ENCODE results near the gene RABL3.
A peak's percentile ranks its signal among the peaks of the same experiment; 100 is the strongest.

The RABL3 gene

GRCh38 chr3:120637851-120638559, 104.3 kb downstream of the RABL3 start:
- no peaks in the 10 kb centered on the region for H4K20me1 ChIP-seq (ENCODE audit: insufficient read depth, low read length)
- H3K4me1 ChIP-seq (ENCODE audit: low read length): no peaks in the 10 kb centered on the region; the same call in 1 of the 2 replicates
- H3K36me3 ChIP-seq (replicated peaks; ENCODE audit: low read depth, low read length): no peaks in the 10 kb centered on the region
- TF ChIP-seq CTCF (IDR thresholded peaks at IDR 0.05; ENCODE audit: low read depth, low read length) (no peak), EZH2phosphoT487 (IDR thresholded peaks at IDR 0.05; ENCODE audit: low read depth) (no peak)
- H3K4me2 ChIP-seq (ENCODE audit: low read length): no peak overlapping the region
- H2AFZ ChIP-seq (ENCODE audit: low read depth, low read length): peak overlapping the region; percentile 37; the same call in 1 of the 2 replicates
- H3K4me3 ChIP-seq (ENCODE audit: low read length): no peak overlapping the region
- H3K9me3 ChIP-seq (ENCODE audit: insufficient read depth, low read length): 0 out of 2 replicates have a peak, but pooled peaks cover 3% of the 10 kb centered on the region
- H3K9ac ChIP-seq (ENCODE audit: low read length): no peak overlapping the region
- H3K79me2 ChIP-seq (ENCODE audit: low read length): no peaks in the 10 kb centered on the region
- H3K27me3 ChIP-seq (ENCODE audit: low read depth, low read length): no peaks in the 10 kb centered on the region
- no peak overlapping the region for H3K27ac ChIP-seq (ENCODE audit: low read length)

DNA sequence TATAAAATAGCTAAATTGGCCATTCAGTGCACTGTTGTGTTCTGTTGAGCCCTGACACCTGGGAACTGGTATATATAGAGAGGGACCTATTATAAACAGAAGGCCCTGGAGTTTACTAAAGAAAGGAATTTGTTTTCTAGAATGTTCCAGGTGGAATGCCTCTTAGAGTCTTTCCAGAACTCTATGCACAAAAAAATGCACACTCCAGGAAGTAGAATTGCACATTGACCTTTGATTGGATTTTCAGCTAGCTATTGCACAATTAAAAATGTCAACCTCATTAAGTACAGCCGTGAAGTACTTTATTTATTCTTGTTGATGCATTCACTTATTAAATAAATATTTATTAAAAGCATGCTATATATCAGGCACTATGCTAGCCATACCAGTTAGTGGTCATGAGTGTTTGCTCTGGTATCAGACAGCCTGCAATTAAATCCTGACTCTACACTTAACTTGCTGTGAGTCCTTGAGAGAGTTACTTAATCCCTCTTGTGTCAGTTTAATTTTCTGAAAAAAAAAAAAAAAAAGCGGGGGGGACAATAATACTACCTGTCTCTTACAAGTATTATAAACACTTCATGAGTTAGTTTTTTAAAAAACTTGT, 105.4 kb downstream of the RABL3 start:
- TF ChIP-seq CTCF (IDR thresholded peaks at IDR 0.05; ENCODE audit: low read depth, low read length) (no peak), EZH2phosphoT487 (IDR thresholded peaks at IDR 0.05; ENCODE audit: low read depth) (no peak)
- Histone ChIP-seq H3K36me3 (replicated peaks; ENCODE audit: low read depth, low read length) (no peaks in the 10 kb centered on the region), H3K79me2 (ENCODE audit: low read length) (no peaks in the 10 kb centered on the region), H4K20me1 (ENCODE audit: insufficient read depth, low read length) (no peaks in the 10 kb centered on the region), H3K27me3 (ENCODE audit: low read depth, low read length) (no peaks in the 10 kb centered on the region), H3K9me3 (ENCODE audit: insufficient read depth, low read length) (0 out of 2 replicates have a peak, but pooled peaks cover 3% of the 10 kb centered on the region), H3K27ac (ENCODE audit: low read length) (no peak overlapping the region), H3K4me2 (ENCODE audit: low read length) (no peak overlapping the region), H2AFZ (ENCODE audit: low read depth, low read length) (no peak overlapping the region), H3K4me1 (ENCODE audit: low read length) (no peaks in the 10 kb centered on the region; the same call in 1 of the 2 replicates), H3K4me3 (ENCODE audit: low read length) (no peak overlapping the region), H3K9ac (ENCODE audit: low read length) (no peak overlapping the region)

Data from OCI-LY3 (cell line).